Naive B cell (primary cell): ENCODE measurements around the gene KRTAP13-3. TPM values are rescaled to one million over a fixed set of nuclear protein-coding genes. Genes with fewer than 3 reads are reported as not detected.

Source experiments
- ATAC-seq, 2 donors: fragments of 150-1000 bp; cut with Tn5 transposase; 2 replicates each; pipeline ENCODE4 v1.10.0; 2021; ENCODE audit warnings: low read depth in 2 of 2, mild to moderate bottlenecking in 2 of 2, moderate library complexity in 2 of 2
- DNase-seq: peaks from one replicate; pipeline ENCODE4 v3.0.0; 2022
- H3K27ac Mint-ChIP-seq, 6 donors: one replicate each; pipeline ENCODE4 v1.8.0; 2020 to 2022; ENCODE audit warnings: mild to moderate bottlenecking in 6 of 6, mixed read lengths in 6 of 6, moderate library complexity in 5 of 6, inconsistent platforms in 2 of 6
- H3K27me3 Mint-ChIP-seq, 3 donors: one replicate each; pipeline ENCODE4 v1.8.0; 2021 to 2022; ENCODE audit warnings: mixed read lengths in 3 of 3, mild to moderate bottlenecking in 1 of 3
- H3K36me3 Mint-ChIP-seq, 2 donors: one replicate each; pipeline ENCODE4 v1.8.0; 2020 to 2022; ENCODE audit warnings: mixed read lengths in 2 of 2, inconsistent platforms in 1 of 2, mild to moderate bottlenecking in 1 of 2
- H3K4me1 Mint-ChIP-seq, 3 donors: one replicate each; pipeline ENCODE4 v1.8.0; 2020 to 2022; ENCODE audit warnings: mixed read lengths in 3 of 3, inconsistent platforms in 1 of 3, mild to moderate bottlenecking in 1 of 3, moderate library complexity in 1 of 3
- H3K4me3 Mint-ChIP-seq, 8 donors: one replicate each; pipeline ENCODE4 v1.8.0; 2020 to 2022; ENCODE audit warnings: mild to moderate bottlenecking in 8 of 8, mixed read lengths in 8 of 8, moderate library complexity in 8 of 8, inconsistent platforms in 2 of 8
- H3K9me3 Mint-ChIP-seq, 7 donors: one replicate each; pipeline ENCODE4 v1.8.0; 2020 to 2022; ENCODE audit warnings: mixed read lengths in 7 of 7, mild to moderate bottlenecking in 5 of 7, inconsistent platforms in 2 of 7, moderate library complexity in 1 of 7
- polyA plus RNA-seq, 6 donors: library from polyadenylated mRNA; unstranded; fragments of 300-500 nt; fragmentation: Illumina TruSeq; gene quantifications; one replicate each; pipeline ENCODE4 v1.2.3, GENCODE V29; 2021; ENCODE audit warnings: low read depth in 6 of 6

Gene KRTAP13-3, protein sequence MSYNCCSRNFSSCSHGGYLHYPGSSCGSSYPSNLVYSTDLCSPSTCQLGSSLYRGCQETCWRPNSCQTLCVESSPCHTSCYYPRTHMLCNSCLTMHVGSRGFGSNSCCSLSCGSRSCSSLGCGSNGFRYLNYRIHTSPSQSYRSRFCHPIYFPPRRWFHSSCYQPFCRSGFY
- not detected for polyA plus RNA-seq

DNA sequence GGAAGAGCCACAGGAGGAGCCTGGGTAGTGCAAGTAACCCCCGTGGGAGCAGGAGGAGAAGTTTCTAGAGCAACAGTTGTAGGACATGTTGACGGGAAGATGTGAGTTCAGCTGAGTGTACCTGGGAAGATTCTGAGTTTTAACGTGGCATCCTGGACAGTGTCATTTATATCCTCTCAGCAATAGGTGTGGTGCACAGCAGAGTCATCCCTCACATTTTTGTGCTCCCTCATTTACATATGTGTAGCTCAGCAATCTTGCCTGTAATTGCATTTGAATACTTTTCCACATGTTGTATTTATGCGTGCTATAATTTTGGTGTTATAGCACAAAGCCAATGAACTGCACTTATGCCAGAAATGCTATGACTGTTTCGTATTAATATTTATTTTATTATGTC lies at the start of gene KRTAP13-3:
TSS of gene KRTAP13-3 (minus strand) at position 101 of the 400 bp plus-strand sequence. CDS start at position 87, 14 bp downstream.
- H3K9me3 Mint-ChIP-seq = peaks cover 0 to 5% (median 1%) of the 10 kb centered on the region in 7 donors
- H3K36me3 Mint-ChIP-seq = no peaks in the 10 kb centered on the region
- no peaks in the 10 kb centered on the region for H3K4me1 Mint-ChIP-seq
- no peak within 1 kb of the TSS for H3K4me3 Mint-ChIP-seq
- DNase-seq (no peak), ATAC-seq (no peak)
- H3K27ac Mint-ChIP-seq = no peak within 1 kb of the TSS
- no peaks in the 10 kb centered on the region for H3K27me3 Mint-ChIP-seq

DNA sequence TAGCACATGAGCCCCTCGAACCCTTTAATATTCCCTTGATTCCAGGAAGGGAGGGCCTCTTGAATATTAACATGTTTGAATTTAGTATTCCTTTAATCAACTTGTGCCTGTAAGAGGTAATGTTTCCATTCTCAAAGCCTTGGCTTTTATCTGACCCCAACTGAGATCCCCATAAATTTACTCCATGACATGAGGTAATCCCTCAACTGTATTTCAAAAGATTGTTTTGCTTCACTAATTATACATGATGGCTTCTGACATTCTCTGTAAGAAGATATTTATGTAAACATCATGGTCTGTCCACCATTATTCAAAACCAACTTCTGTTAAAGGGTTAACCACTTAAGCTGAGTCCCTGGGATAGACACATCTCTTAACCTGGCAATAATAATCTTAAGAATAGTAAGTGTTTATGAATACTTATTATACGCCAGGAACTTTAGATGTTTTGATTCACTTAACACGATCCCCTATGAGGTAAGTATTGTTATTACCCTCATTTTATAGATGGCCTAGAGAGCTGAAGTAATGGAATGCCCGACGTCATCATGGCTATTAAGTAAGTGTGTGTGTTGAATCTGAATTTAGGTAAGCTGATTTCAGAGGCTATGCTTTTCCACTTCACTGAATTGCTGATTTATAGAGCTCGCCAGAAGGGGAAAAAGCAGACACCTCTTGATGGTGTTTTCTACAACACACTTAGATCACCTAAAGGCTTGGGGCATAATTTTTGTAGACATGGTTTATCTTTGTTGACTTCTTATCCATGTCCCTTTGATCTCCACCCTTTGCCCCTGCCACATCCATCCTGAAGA lies 43.4 kb upstream of the KRTAP13-3 start:
- DNase-seq (no peak), ATAC-seq (no peak)
- Mint-ChIP-seq H3K4me1 (no peaks in the 10 kb centered on the region), H3K36me3 (no peaks in the 10 kb centered on the region), H3K9me3 (peaks cover 0 to 3% (median 2%) of the 10 kb centered on the region in 7 donors), H3K4me3 (no peak overlapping the region), H3K27ac (peak overlapping the region in 1 of 6 donors; percentile 9), H3K27me3 (peaks cover 0 to 6% (median 0%) of the 10 kb centered on the region in 3 donors)

DNA sequence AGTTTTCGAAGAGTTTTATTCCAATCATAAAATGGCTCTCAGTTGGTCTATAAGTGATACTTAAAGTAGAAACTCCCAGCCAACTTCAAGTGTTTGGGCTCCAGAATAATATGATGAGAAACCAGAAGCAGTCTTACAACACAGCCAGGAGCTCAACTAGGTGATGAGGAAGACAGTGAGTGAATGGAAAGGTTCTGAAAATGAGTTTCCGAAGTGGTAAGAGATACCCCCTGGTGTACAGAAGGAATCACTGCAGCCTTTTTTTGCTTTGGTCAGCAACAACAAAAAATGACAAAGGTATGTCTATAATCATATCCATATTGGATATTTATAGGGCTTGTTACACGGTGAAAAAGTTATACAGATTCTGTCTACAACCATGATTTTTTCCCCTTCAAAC lies 38.0 kb upstream of the KRTAP13-3 start:
- ATAC-seq (no peak), DNase-seq (no peak)
- Mint-ChIP-seq H3K4me1 (no peaks in the 10 kb centered on the region), H3K4me3 (no peak overlapping the region), H3K9me3 (peaks cover 0 to 4% (median 3%) of the 10 kb centered on the region in 7 donors), H3K27me3 (peaks cover 0 to 6% (median 0%) of the 10 kb centered on the region in 3 donors), H3K36me3 (no peaks in the 10 kb centered on the region), H3K27ac (no peak overlapping the region)

DNA sequence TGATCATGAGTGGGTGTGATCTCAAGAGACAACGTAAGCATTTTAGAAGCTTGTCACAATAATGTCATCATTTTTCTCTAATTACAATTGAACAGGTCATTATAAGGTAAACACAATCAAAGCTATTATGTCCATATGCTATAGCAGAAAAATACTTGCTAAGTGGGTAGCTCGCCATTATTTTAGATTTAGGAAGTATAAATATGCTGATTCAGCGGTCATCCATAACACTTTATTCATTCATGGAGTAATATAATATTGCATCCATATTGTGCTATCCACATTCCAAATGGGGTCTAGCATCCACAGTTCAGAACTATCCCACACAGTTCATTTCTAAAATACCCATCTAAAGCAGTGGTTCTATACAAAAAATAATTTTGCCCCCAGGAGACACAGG lies 22.8 kb upstream of the KRTAP13-3 start:
- H3K4me1 Mint-ChIP-seq = no peaks in the 10 kb centered on the region
- peaks cover 0 to 5% (median 3%) of the 10 kb centered on the region in 3 donors for H3K27me3 Mint-ChIP-seq
- no peaks in the 10 kb centered on the region for H3K36me3 Mint-ChIP-seq

DNA sequence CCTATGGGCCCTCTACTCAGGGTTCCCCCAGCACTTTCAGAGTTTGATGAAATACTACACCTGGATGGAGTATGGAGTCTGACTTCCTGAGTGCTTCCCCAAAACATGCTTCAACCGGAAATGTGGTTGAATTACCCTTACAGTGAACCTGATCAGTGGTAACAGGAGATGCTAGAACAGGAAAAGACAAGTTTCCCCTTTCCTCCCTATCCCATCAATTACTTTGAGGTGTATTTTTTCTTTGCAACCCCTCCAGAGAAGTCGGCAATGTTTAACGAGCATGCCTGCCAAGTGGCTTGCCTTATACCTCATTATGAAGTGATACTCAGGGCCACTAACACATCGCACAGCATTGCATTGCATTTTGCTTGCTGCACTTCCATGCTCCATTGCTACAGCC lies 21.3 kb upstream of the KRTAP13-3 start:
- DNase-seq = no peak
- H3K9me3 Mint-ChIP-seq = peaks cover 0 to 2% (median 0%) of the 10 kb centered on the region in 7 donors
- peaks cover 0 to 5% (median 3%) of the 10 kb centered on the region in 3 donors for H3K27me3 Mint-ChIP-seq
- H3K4me3 Mint-ChIP-seq = no peak overlapping the region
- H3K36me3 Mint-ChIP-seq = no peaks in the 10 kb centered on the region
- no peak overlapping the region for H3K27ac Mint-ChIP-seq
- ATAC-seq = no peak
- no peaks in the 10 kb centered on the region for H3K4me1 Mint-ChIP-seq

More for the DNA sequence above, 22.8 kb upstream of the KRTAP13-3 start:
- DNase-seq (no peak), ATAC-seq (no peak)
- H3K27ac Mint-ChIP-seq = no peak overlapping the region
- H3K9me3 Mint-ChIP-seq = peaks cover 0 to 2% (median 0%) of the 10 kb centered on the region in 7 donors
- no peak overlapping the region for H3K4me3 Mint-ChIP-seq

DNA sequence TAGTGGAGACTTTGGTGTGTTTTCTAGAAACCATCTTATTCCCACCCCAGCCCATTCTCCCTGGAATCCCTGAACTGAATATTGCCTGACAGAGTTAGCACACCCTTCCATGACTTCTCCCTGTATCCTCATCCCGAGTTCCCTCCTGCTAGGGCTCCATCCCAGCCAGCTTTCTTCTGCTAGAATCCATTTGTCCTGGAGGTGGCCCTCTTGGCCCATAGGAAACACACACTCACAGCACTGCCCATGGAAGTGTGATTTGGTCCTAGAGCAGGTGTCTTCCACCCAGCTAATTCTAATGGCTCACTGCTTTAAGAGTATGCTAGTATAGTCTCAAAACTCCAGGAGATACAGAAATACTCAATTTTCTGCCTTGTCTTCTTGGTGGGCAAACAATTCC lies 18.5 kb upstream of the KRTAP13-3 start:
- Mint-ChIP-seq H3K27me3 (peaks cover 0 to 5% (median 3%) of the 10 kb centered on the region in 3 donors), H3K4me1 (no peaks in the 10 kb centered on the region), H3K36me3 (no peaks in the 10 kb centered on the region), H3K27ac (no peak overlapping the region), H3K9me3 (peaks cover 0 to 4% (median 0%) of the 10 kb centered on the region in 7 donors), H3K4me3 (peak overlapping the region in 1 of 8 donors; percentile 10)
- ATAC-seq (no peak), DNase-seq (no peak)

DNA sequence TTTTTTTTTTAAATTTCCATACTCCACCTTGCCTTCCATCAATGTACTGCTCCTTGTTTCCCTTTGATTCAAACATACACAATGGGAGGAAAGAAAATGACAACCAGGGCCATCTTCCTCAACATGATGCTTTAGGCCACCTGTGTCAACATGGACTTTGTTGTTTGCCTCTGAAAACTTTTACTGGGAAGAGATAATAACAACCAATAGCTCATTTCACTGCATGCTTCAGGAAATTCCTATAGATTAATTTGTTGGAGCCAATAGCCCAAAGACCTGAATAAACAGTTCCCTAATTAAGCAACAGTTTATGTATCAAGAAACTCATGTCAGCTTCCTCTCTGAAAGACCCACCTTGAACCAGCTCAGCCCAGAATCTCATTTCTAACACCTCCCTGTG lies 17.5 kb upstream of the KRTAP13-3 start:
- no peaks in the 10 kb centered on the region for H3K36me3 Mint-ChIP-seq

DNA sequence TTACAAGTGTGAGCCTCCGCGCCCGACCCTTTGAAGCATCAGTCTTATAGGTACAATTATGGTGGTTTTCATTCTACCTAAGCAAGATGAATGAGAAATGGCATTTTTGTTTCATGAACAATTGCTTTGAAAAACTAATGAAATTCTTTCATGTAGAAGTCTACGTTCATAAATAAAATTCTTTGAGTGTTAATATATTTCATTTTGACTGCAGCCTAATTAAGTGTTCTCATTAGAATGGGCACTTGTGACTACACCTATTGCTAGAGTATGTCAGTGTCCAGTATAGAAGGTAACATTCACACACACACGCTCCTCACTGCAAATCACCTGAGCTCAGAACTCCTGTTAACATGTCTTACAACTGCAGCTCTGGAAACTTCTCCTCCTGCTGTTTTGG lies 14.2 kb upstream of the KRTAP13-3 start, which contains the start of gene KRTAP15-1:
TSS of gene KRTAP15-1 (plus strand) at position 301 of the 400 bp plus-strand sequence. CDS start at position 354, 53 bp downstream.
- peaks cover 0 to 4% (median 0%) of the 10 kb centered on the region in 7 donors for H3K9me3 Mint-ChIP-seq
- H3K4me3 Mint-ChIP-seq = no peak within 1 kb of the TSS
- H3K27ac Mint-ChIP-seq = no peak within 1 kb of the TSS
- DNase-seq (no peak), ATAC-seq (no peak)
- peaks cover 0 to 8% (median 0%) of the 10 kb centered on the region in 3 donors for H3K27me3 Mint-ChIP-seq
- H3K36me3 Mint-ChIP-seq = no peaks in the 10 kb centered on the region
- no peaks in the 10 kb centered on the region for H3K4me1 Mint-ChIP-seq

More for the DNA sequence above, 17.5 kb upstream of the KRTAP13-3 start:
- no peak for ATAC-seq
- Mint-ChIP-seq H3K27me3 (peaks cover 0 to 5% (median 3%) of the 10 kb centered on the region in 3 donors), H3K27ac (no peak overlapping the region), H3K9me3 (peaks cover 0 to 4% (median 0%) of the 10 kb centered on the region in 7 donors), H3K4me1 (no peaks in the 10 kb centered on the region), H3K4me3 (no peak overlapping the region)
- DNase-seq = no peak

DNA sequence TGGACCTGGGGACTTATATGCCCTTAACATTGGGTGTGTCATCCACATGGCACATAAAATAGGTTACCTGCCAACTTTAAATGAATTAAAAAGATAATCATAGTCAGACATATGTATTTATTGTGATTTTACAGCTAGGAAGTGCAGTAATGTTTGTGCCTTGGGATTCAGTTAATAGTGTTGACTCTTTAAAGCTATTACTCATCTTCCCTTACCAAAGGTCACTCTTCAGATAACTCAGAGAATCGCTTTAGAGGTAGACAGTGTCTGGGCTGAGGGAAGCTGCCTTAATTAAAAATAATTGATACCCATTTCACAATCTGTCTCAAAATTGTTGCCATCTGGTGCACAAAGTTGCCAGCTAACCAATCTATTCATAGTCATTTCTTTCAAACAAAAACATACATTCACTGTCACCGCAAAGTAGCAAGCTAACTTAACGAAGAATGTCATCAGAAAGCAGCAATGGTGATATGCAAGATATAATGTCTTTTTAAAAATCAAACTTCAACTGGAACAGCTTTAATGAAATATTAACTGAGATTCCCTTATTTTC lies 11.4 kb upstream of the KRTAP13-3 start:
- DNase-seq (no peak), ATAC-seq (no peak)
- peaks cover 0 to 4% (median 0%) of the 10 kb centered on the region in 7 donors for H3K9me3 Mint-ChIP-seq
- H3K27me3 Mint-ChIP-seq = peaks cover 0 to 4% (median 0%) of the 10 kb centered on the region in 3 donors
- H3K36me3 Mint-ChIP-seq = no peaks in the 10 kb centered on the region
- H3K27ac Mint-ChIP-seq = no peak overlapping the region
- no peaks in the 10 kb centered on the region for H3K4me1 Mint-ChIP-seq
- H3K4me3 Mint-ChIP-seq = no peak overlapping the region

DNA sequence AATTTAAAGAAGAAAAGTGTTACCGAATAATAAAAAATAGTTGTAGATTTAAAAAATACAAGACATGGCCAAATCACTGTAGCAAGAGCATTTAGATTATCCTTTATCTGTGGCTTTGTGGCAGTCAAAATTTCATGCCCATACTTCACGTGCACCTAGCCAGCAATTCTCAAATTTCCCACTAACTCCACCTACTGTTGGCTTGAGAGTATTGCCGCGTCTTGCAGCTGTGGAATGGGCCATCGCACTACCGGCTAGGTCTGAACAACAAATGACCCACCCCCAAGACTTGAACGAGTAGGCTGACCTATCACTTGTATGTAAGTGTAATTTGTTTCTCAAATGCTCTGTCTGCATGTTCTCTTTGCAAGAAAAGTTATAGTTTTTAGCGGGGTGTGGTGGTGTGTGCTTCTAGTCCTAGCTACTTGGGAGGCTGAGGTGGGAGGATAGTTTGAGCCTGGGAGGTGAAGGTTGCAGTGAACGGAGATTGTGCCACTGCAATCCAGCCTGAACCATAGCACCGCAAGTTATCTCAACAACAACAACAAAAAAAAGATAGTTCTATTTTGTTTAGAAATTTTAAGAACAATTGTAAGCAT lies 8.4 kb upstream of the KRTAP13-3 start:
- ATAC-seq (no peak), DNase-seq (no peak)
- H3K36me3 Mint-ChIP-seq = no peaks in the 10 kb centered on the region
- H3K4me1 Mint-ChIP-seq = no peaks in the 10 kb centered on the region
- no peak overlapping the region for H3K27ac Mint-ChIP-seq
- H3K4me3 Mint-ChIP-seq = no peak overlapping the region
- peaks cover 0 to 3% (median 0%) of the 10 kb centered on the region in 7 donors for H3K9me3 Mint-ChIP-seq
- H3K27me3 Mint-ChIP-seq = peaks cover 0 to 4% (median 0%) of the 10 kb centered on the region in 3 donors

DNA sequence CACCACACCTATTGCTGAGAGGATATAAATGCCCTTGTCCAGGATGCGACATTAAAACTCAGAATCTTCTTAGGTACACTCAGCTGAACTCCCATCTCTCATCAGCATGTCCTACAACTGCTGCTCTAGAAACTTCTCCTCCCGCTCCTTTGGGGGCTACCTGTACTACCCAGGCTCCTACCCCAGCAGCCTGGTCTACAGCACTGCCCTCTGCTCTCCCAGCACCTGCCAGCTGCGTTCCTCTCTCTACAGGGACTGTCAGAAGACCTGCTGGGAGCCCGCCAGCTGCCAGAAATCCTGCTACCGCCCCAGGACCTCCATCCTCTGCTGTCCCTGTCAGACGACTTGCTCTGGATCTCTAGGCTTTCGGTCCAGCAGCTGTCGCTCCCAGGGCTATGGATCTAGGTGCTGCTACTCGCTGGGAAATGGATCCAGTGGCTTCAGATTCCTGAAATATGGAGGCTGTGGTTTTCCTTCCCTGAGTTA lies 4.5 kb upstream of the KRTAP13-3 start, which contains the start of gene KRTAP13-4:
TSS of gene KRTAP13-4 (plus strand) at position 51 of the 486 bp plus-strand sequence. CDS start at position 107, 56 bp downstream.
- Mint-ChIP-seq H3K9me3 (peaks cover 0 to 4% (median 0%) of the 10 kb centered on the region in 7 donors), H3K27me3 (no peaks in the 10 kb centered on the region), H3K4me1 (no peaks in the 10 kb centered on the region), H3K27ac (no peak within 1 kb of the TSS), H3K4me3 (no peak within 1 kb of the TSS), H3K36me3 (no peaks in the 10 kb centered on the region)
- ATAC-seq (no peak), DNase-seq (no peak)

DNA sequence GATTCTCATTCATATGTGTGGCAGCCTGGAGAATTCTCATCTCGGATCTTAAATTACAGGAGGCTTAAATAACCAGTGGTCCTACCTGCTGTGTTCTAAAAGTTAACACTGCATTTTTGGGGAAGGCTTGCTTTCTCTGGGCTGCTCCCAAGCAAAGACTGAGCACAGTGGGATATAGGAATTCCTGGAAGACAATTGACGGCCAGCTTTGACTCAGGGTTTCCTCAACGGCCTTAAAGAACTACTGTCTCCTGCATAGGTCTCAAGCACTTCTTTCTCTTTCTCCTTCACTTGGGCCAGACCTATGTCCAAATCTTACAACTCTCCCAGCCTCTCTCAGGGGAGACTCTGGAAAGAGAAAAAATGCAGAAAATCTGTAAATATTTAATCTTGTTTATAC lies 1.0 kb upstream of the KRTAP13-3 start:
- Mint-ChIP-seq H3K4me3 (no peak overlapping the region), H3K36me3 (no peaks in the 10 kb centered on the region), H3K4me1 (no peaks in the 10 kb centered on the region), H3K27ac (no peak overlapping the region), H3K27me3 (no peaks in the 10 kb centered on the region), H3K9me3 (peaks cover 0 to 5% (median 2%) of the 10 kb centered on the region in 7 donors)
- DNase-seq (no peak), ATAC-seq (no peak)

DNA sequence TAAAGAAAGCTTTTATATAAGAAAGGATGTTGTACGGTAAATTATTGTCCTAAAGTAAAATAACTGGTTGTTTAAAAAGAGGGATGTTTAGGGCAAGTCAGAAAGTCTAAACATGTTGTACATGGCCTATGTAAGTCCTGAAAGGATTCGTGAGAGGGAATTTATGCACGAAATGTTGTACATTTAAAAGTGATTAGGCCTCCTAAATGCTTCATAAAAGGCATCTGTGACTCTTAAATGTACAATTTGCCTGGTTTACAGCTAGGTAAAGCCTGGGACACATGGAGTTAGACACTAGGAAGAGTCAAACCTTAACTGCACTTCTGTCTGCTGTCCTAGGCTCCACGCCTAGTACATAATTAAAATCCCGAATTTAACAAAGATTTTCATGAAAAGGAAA lies 9.7 kb downstream of the KRTAP13-3 start:
- Mint-ChIP-seq H3K36me3 (no peaks in the 10 kb centered on the region), H3K4me3 (no peak overlapping the region), H3K27ac (no peak overlapping the region), H3K4me1 (no peaks in the 10 kb centered on the region), H3K27me3 (no peaks in the 10 kb centered on the region), H3K9me3 (peaks cover 1 to 6% (median 3%) of the 10 kb centered on the region in 7 donors)
- ATAC-seq (no peak), DNase-seq (no peak)
